C4-2B (cell line): ENCODE results near the gene TSGA10.

Experiments used
- ZFX ChIP-seq: fragments of 450-650 bp; IDR thresholded peaks from 2 replicates; pipeline ENCODE4 v1.6.1; 2017
- TF ChIP-seq, protein P1 (sequence below): fragments of 450-650 bp; conservative IDR thresholded peaks from 2 replicates; pipeline ENCODE4 v1.5.1; 2017; ENCODE audit warnings: mild to moderate bottlenecking

DNA sequence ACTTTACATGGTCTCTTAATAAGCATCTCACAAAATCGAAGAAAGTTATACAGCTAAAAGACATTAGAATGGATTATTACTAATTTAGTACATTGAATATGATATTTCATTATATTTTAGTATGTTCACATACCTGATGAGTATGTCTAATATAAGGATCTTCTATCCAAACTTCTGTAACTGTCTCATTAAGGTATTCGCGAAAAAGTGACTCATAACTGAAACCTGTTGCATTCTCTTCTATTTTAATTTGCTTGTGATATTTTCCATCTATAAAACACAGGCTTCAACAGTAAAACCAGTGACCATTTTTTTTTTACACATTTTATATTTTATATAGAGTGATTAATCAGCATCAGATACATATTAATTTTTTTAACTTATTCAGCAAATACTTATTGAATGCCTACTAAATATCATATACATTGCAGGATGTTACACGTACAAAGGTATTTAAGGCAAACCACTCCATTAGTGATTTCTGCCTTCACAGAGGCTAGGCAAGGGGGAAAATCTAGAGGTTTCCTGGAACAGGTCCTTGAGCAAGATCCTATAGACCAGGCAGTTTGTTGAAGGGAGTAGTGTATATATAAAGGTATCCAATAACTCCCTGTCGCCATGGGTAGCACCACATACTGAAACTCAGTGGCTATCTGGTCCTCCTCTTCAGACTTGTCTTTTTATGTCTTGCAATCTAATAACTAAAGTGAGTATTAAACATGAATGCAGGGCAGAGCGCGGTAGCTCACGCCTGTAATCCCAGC lies 16.8 kb upstream of the TSGA10 start:
- TF ChIP-seq, protein P1, sequence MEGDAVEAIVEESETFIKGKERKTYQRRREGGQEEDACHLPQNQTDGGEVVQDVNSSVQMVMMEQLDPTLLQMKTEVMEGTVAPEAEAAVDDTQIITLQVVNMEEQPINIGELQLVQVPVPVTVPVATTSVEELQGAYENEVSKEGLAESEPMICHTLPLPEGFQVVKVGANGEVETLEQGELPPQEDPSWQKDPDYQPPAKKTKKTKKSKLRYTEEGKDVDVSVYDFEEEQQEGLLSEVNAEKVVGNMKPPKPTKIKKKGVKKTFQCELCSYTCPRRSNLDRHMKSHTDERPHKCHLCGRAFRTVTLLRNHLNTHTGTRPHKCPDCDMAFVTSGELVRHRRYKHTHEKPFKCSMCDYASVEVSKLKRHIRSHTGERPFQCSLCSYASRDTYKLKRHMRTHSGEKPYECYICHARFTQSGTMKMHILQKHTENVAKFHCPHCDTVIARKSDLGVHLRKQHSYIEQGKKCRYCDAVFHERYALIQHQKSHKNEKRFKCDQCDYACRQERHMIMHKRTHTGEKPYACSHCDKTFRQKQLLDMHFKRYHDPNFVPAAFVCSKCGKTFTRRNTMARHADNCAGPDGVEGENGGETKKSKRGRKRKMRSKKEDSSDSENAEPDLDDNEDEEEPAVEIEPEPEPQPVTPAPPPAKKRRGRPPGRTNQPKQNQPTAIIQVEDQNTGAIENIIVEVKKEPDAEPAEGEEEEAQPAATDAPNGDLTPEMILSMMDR, result no peak
- no peak for TF ChIP-seq ZFX
